ENCODE measurements around the gene HHIP.
"Not testable (repeated sequence)": the region's sequence is repeated elsewhere in the genome, so short reads cannot be mapped to it uniquely, and the experiment has no call there.

The HHIP gene

DNA sequence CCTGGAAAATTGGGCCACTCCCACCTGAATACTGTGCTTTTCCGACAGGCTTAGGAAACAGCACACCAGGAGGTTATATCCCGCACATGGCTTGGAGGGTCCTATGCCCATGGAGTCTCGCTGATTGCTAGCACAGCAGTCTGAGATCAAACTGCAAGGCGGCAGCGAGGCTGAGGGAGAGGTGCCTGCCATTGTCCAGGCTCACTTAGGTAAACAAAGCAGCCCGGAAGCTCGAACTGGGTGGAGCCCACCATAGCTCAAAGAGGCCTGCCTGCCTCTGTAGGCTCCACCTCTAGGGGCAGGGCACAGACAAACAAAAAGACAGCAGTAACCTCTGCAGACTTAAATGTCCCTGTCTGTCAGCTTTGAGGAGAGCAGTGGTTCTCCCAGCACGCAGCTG is 122.9 kb downstream of the HHIP start:
- not testable (repeated sequence) for DNase-seq

DNA sequence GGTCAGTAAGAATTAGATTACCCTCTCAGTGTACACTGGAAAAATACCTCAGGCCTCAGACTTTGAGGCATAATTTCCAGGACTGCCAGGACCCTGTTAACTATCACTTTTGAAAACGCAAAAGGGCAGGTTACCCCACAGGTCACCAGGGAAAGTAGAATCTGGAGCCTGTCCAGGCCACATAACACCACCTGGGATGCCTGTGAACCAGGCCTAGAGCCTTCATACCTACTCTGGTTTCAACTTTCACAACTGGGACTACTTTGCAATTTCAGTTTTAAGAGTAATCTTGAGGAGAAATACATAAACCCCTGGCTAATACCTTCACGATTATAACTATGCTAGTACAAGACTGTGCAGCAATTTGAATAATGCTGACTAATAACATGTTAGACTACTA is 132.4 kb downstream of the HHIP start:
- no peak for DNase-seq

DNA sequence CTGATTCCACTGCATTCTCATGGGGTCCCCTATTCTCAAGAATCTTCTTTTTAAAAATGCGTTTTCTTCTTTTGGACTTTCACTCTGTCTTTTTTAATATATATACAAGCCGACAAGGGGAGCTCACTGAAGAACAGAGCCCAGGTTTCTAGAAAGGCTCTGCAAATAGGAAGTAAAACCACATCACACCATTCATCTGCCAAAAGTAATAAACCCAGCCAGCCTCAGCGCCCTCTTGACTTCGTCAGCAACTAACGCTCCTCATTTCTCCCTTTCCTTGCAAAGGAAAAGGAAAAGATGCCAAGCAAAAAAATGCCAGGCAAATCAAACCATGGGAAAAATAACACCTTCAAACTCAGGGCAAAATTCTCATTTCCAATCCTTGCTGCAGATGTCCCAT is 136.4 kb downstream of the HHIP start:
- DNase-seq, result no peak

DNA sequence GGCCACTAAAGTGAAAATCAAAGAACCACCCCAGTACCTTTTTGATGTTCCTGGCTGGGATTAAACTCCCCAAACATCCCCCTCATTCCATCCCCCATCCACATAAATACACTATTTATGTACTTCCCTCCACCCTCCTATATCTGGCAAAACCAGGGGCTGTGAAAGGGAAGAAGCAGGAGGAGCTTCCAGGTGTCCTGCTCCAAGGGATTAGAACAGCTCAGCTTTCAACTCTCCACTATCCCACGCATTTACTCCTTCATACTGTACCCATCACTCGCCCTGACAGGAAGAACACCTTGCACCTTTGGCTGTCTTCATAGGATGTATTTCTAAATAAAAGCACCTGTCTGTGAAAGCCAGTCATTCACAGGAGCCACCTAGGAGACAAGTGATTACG is 140.0 kb downstream of the HHIP start:
- DNase-seq, result no peak

DNA sequence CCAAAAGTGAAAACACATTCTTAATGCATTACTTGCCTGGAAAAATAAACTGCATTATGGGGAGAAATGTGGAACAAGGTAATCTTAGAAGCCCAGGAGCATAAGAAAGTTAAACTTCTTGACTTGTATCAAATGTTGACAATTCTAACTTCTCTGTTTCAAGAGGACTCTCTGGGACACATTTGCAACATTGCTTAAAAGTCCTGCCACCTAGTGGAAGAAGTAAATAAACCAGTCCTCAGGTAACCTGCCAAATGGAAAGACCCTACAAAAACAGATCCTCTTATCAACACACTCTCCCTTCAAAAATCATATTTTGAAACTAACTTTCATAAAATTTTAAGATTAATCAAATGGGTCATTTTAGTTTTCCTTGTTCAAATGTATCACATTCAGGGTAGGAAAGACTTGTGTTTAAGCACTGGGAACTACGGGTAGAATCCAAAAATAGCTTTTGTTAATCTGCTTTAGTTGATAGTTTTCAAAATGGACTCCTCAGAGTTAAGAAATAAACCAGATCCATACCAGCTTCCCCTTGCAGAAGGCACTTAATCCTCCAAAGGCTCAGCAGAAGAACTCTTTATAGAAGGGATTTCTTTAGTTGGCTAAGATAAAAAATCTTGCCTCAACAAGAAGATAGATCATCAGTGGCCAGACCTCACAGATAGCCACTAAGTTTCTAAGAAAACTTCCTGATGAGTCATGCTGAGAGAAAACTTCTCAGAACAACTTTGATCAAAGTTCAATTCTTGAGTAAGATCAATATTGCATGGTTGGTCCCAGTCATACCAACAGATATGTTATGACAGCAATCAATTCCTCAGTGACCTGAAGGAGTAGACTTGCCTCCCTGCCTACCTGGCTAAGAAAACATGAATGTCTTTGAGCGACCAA is 141.7 kb downstream of the HHIP start:
- DNase-seq, result peak; percentile 0

DNA sequence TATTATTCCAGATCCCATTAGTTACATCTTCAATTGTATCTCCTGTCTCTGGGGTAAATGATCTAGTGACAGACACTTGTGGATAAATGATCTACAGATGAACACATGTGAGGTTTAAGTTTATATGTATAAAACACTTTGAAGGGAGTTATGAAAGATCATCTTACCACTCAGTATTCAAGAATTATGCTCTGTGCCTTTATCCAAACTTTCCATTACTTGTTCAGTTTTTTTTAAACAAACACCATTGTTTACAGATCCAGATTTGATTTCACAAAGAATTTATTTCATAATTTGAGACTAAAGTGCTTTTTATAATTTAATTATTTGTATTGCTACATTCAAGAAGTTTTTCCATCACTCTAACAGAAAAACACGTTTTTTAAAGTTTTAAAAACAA is 142.5 kb downstream of the HHIP start:
- DNase-seq, result no peak

DNA sequence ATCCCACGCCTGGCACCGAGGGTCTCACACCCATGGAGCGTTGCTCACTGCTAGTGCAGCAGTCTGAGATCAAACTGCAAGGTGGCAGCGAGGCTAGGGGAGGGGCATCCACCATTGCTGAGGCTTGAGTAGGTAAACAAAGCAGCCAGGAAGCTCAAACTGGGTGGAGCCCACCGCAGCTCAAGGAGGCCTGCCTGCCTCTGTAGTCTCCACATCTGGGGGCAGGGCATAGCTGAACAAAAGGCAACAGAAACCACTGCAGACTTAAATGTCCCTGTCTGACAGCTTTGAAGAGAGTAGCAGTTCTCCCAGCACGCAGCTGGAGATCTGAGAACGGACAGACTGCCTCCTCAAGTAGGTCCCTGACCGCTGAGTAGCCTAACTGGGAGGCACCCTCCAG is 146.0 kb downstream of the HHIP start:
- not testable (repeated sequence) for DNase-seq

Measured in NCI-H1694 (cell line).